Fibroblast of mammary gland (primary cell): Measurements from ENCODE around the gene FGGY.
A peak's percentile ranks its signal among the peaks of the same experiment; 100 is the strongest.

Experiments
- DNase-seq: peaks from one replicate; pipeline ENCODE4 v3.0.0-alpha.2; 2010; ENCODE audit warnings: low read depth
- H3K4me3 ChIP-seq: 2 replicates; pipeline ENCODE4 v1.5.1; 2011; ENCODE audit warnings: low read depth, mild to moderate bottlenecking, low read length, moderate library complexity; ENCODE audit not compliant: control insufficient read depth
- TF ChIP-seq, protein P1 (sequence below): conservative IDR thresholded peaks from 2 replicates; pipeline ENCODE4 v1.5.1; 2011; ENCODE audit warnings: low read depth, low read length, inconsistent platforms; ENCODE audit not compliant: control insufficient read depth, insufficient read depth

Gene FGGY

DNA sequence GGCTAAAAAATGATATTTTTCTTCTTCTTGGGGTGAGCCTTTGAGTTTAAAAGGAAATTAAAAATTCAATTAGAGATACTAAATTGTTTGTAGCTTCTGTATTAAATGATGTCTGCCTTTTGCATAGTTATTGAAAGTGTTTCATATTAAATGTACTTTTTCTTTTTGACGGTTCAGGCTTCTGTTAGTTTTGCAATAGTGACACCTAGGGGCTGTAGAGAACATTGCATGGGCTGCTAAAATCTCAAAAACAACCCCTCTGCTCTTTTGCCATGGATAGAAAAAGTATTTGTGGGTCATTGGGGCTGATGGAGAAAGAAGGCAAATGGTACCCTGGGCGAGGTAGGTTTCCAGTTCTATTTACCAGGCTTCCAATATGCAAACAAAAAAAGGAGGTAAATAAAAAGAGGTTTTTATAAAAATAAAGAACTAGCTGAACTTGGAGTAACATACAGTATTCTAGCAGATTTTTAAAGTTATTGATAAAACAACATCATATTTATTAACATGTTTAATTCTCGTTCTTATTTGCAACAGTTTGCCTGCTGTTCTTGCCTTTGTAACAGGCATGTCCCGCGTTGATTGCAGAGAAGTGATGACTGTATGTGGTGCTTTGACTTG lies 402.4 kb downstream of the FGGY start:
- no peak overlapping the region for H3K4me3 ChIP-seq
- DNase-seq, result peak; percentile 65
- TF ChIP-seq, protein P1, sequence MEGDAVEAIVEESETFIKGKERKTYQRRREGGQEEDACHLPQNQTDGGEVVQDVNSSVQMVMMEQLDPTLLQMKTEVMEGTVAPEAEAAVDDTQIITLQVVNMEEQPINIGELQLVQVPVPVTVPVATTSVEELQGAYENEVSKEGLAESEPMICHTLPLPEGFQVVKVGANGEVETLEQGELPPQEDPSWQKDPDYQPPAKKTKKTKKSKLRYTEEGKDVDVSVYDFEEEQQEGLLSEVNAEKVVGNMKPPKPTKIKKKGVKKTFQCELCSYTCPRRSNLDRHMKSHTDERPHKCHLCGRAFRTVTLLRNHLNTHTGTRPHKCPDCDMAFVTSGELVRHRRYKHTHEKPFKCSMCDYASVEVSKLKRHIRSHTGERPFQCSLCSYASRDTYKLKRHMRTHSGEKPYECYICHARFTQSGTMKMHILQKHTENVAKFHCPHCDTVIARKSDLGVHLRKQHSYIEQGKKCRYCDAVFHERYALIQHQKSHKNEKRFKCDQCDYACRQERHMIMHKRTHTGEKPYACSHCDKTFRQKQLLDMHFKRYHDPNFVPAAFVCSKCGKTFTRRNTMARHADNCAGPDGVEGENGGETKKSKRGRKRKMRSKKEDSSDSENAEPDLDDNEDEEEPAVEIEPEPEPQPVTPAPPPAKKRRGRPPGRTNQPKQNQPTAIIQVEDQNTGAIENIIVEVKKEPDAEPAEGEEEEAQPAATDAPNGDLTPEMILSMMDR, result peak; percentile 98

DNA sequence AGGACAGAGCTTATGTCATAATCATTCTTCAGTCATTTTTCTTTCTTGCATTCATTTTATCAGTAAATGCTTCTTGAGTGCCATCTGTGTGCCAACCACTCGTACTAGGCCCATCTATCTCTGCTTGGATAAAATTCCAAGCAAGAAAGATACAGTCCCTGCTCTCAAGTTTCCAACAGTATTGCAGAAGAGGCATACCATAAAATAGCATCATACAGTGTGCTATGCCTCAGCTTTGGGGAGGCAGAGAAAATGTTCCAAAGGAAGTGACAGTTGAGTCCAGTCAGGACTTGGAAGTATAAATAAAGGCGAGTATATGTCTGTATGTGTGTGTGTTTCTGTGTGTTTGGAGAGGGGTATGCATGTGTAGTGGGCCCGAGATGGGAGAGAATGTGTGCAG lies 404.5 kb downstream of the FGGY start:
- H3K4me3 ChIP-seq, result no peak overlapping the region
- TF ChIP-seq, protein P1, result no peak
- peak; percentile 51 for DNase-seq

DNA sequence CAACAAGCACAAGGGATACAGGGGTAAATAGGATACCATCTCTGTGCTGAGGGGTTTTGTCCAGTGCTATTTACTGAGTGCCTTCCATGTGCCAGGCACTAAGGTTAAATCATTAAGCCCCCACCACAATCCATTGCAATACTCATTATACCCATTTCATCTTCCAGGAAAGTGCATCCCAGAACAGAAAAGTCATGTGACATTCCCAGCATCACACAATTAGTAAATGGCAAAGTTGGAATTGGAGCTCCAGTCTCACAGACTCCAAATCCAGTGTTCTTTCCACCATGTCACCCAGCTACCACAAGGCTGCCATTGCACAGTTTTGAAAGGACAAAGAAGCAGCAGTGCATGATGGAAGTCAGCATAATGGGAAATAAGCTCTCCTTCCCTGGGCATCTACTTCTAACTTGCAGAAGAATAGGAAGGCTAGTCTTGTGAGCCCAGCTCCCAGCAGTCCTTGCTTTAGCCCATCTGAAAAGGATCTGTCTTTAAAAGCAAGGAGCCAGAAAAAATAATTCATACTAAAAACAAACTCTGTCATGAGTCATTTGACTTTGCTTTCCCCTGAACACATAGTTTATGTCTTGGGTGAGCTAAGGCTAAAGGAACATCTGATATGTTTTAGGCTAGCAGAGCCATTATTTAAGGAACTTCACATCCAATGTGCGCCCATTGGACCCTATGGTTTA lies 406.5 kb downstream of the FGGY start:
- peak; percentile 88 for DNase-seq
- TF ChIP-seq, protein P1, result no peak
- H3K4me3 ChIP-seq, result no peak overlapping the region

DNA sequence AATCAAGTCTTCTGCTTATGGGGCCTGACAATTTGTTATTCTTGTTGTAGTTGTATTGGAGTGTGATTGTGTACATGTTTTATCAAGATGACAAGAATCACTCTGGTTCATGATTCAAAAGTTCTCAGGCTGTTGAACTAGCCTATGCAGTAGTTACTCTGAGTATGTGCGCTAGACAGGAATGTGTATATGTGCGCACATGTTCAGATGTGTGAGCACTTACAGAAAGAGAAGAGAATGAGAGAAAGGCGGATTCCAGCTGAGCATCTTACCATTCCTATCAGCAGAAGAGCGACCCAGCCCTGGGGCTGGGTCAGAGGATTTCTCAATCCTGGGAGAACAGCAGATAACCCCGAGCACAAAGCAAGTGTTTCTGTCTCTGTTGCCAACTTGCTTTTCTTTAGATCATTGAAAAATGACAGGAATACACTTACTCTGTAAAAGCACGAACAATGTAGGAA lies 407.1 kb downstream of the FGGY start:
- H3K4me3 ChIP-seq, result no peak overlapping the region
- TF ChIP-seq, protein P1, result no peak
- no peak for DNase-seq

DNA sequence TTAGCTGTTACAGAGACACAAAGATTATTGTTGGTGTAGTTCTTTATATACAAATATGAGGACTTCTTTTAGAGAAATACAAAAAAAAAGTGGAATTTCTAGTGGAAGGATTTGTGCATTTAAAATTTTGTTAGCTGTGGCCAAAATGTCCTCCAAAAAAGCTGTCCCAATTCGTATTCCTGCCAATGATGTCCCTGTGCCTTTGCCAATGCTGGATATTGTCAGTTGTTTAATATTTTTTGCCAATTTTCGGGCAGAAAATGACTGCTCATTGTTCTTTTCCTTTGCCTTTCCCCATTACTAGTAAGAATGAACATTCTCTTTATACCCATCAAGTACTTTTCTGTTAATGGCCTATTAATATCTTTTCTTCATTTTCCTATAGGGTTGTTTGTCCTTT lies 407.8 kb downstream of the FGGY start:
- DNase-seq, result no peak
- TF ChIP-seq, protein P1, result no peak
- no peak overlapping the region for H3K4me3 ChIP-seq

DNA sequence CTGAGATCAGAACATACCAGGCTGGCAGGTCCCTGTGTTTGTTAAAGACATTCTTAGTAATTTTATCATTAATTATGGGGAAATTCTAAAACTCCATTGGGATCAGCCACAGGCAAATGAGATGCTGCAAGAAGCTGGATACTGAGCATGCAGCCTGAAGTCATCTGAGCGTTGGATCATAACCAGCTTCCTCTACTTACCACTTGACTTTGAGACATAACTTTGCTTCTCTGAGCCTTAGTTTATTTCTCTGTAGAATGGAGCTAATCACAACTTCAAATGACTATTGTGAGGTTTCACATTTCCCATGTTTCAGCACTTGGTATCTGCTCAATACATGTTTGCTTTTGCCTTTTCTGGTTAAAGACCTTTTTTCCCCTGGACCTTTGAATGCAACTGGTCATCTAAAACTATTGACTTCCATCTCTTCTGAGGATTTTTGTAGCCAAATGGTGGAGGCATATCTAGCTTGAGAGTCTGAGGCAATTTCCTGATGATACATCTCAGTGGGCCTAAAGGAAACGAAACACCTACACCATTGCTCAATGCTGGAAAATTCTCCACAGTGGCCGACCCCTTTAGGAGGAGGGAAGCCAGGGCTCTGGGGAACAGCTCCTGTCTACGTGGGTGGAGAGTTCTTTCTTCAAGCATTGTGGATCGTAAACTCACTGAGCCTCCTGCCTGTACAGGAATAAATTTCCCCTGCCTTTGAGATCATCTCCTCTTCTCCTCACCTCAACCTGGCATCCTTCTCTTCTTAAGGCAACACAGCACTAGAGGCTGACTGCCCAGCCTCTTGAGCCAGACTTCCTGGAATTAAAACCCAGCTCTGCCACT lies 408.8 kb downstream of the FGGY start:
- no peak overlapping the region for H3K4me3 ChIP-seq
- TF ChIP-seq, protein P1, result no peak
- DNase-seq, result peak; percentile 95
